ENCODE measurements around the gene CREG2. TPM values are rescaled to one million over a fixed set of nuclear protein-coding genes. Genes with fewer than 3 reads are reported as not detected.
"Not testable (repeated sequence)": the region's sequence is repeated elsewhere in the genome, so short reads cannot be mapped to it uniquely, and the experiment has no call there.

CREG2 gene
- total RNA-seq, 1 experiment from 2014 or later, result 1.3 TPM

DNA sequence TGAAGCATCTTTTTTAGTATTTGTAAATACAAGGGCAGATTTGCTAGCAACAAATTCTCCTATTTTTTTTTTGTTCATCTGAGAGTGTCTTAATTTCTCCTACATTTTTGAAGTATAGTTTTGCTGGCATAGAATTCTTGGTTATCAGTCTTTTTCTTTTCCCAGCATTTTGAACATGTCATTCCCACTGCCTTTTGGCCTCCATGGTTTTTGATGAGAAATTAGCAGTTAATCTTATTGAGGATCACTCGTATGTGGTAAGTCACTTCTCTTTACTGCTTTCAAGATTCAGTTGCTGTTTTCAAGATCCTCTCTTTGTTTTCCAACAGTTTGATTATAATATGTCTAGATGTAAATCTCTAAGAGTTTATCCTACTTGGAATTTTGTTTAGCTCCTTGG lies 61.9 kb downstream of the CREG2 start:
- Mint-ChIP-seq H3K4me3 (ENCODE audit: low read depth, unreplicated experiment) (no peak overlapping the region), H3K27me3 (ENCODE audit: unreplicated experiment) (no peaks in the 10 kb centered on the region), H3K27ac (ENCODE audit: unreplicated experiment) (no peak overlapping the region), H3K36me3 (ENCODE audit: insufficient read depth, unreplicated experiment) (no peaks in the 10 kb centered on the region), H3K9me3 (ENCODE audit: low read depth, unreplicated experiment) (no peaks in the 10 kb centered on the region), H3K4me1 (ENCODE audit: low read depth, unreplicated experiment) (no peaks in the 10 kb centered on the region)
- no TSS peak for BruUV-seq (replicated peaks)
- intact Hi-C loops (cut with micrococcal nuclease; ENCODE audit: unreplicated experiment), result no loop called here
- CTCF ChIA-PET, result no interaction called here
- TF ChIP-seq CTCF (IDR thresholded peaks at IDR 0.05; ENCODE audit: unreplicated experiment), result no peak
- no peak for DNase-seq

DNA sequence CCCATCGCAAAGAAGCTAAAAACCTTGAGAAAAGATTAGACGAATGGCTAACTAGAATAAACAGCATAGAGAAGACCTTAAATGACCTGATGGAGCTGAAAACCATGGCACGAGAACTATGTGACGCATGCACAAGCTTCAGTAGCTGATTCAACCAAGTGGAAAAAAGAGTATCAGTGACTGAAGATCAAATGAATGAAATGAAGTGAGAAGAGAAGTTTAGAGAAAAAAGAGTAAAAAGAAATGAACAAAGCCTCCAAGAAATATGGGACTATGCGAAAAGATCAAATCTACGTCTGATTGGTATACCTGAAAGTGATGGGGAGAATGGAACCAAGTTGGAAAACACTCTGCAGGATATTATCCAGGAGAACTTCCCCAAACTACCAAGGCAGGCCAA lies 70.7 kb downstream of the CREG2 start:
- BruUV-seq (replicated peaks); H3K9me3 Mint-ChIP-seq (ENCODE audit: low read depth, unreplicated experiment); H3K4me3 Mint-ChIP-seq (ENCODE audit: low read depth, unreplicated experiment); DNase-seq; H3K4me1 Mint-ChIP-seq (ENCODE audit: low read depth, unreplicated experiment); H3K27ac Mint-ChIP-seq (ENCODE audit: unreplicated experiment); intact Hi-C loops (cut with micrococcal nuclease; ENCODE audit: unreplicated experiment); H3K36me3 Mint-ChIP-seq (ENCODE audit: insufficient read depth, unreplicated experiment): not testable (repeated sequence)
- CTCF ChIA-PET, result interaction anchor here (0.6 kb wide), 1 partner anchor 99 kb away, joined by 3 read pairs; no protein-coding TSS in a partner anchor
- peaks cover 20% of the 10 kb centered on the region for H3K27me3 Mint-ChIP-seq (ENCODE audit: unreplicated experiment)

GRCh38 chr2:101311696-101312017 lies 75.6 kb downstream of the CREG2 start:
- CTCF ChIA-PET, result interaction anchor here (1.1 kb wide), 1 partner anchor 12 kb away, joined by 3 read pairs; no protein-coding TSS in a partner anchor
- Mint-ChIP-seq H3K27me3 (ENCODE audit: unreplicated experiment) (peaks cover 8% of the 10 kb centered on the region), H3K27ac (ENCODE audit: unreplicated experiment) (no peak overlapping the region), H3K4me3 (ENCODE audit: low read depth, unreplicated experiment) (no peak overlapping the region), H3K36me3 (ENCODE audit: insufficient read depth, unreplicated experiment) (peaks cover 26% of the 10 kb centered on the region), H3K4me1 (ENCODE audit: low read depth, unreplicated experiment) (peaks cover 17% of the 10 kb centered on the region), H3K9me3 (ENCODE audit: low read depth, unreplicated experiment) (no peaks in the 10 kb centered on the region)
- no peak for DNase-seq
- intact Hi-C loops (cut with micrococcal nuclease; ENCODE audit: unreplicated experiment), result no loop called here
- no peak for TF ChIP-seq CTCF (IDR thresholded peaks at IDR 0.05; ENCODE audit: unreplicated experiment)
- BruUV-seq (replicated peaks), result no TSS peak

DNA sequence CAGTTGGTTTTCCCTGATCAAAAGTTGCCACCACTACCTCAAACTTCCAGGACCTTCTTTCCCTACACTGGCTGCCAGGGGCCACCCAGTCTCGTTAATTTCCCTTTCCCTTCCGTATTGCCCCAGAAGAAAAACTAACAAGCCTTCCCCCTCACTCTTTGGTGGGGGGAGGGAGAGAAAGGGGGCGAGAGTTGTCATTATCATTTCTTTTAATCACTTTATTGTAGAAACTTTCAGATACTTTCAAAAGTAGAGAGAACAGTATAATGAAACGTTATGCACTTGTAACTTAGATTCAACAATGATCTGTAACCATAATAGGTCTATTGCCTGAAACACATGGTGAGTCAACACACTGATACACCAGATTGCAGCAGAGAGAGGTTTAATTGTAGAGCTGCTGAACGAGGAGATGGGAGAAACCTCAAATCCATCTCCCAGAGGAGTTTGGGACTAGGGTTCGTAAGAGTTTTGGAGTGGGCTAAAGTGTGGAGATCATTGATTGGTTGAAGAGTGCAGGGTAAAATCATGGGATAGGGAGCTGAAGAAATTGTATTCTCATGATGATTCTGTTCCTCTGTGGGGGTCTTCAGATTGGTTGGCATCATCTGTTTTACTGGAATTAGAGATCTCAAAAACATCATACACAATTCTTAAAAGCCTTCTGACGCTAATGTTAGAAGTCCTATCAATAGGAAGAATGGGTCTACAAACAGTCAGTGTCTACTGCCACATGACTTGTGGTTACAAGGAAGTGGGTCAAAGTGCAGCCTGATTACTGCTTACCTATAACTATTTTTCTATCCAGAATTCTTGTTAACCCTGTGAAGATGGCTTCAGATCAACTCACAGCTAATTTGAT lies 76.2 kb downstream of the CREG2 start:
- Mint-ChIP-seq H3K27ac (ENCODE audit: unreplicated experiment) (peak overlapping the region; percentile 40), H3K36me3 (ENCODE audit: insufficient read depth, unreplicated experiment) (peaks cover 30% of the 10 kb centered on the region), H3K4me3 (ENCODE audit: low read depth, unreplicated experiment) (peak overlapping the region; percentile 1), H3K27me3 (ENCODE audit: unreplicated experiment) (peaks cover 3% of the 10 kb centered on the region), H3K9me3 (ENCODE audit: low read depth, unreplicated experiment) (no peaks in the 10 kb centered on the region), H3K4me1 (ENCODE audit: low read depth, unreplicated experiment) (peaks cover 23% of the 10 kb centered on the region)
- TF ChIP-seq CTCF (IDR thresholded peaks at IDR 0.05; ENCODE audit: unreplicated experiment), result no peak
- intact Hi-C loops (cut with micrococcal nuclease; ENCODE audit: unreplicated experiment), result no loop called here
- no peak for DNase-seq
- BruUV-seq (replicated peaks), result no TSS peak
- CTCF ChIA-PET, result interaction anchor here (1.1 kb wide), 1 partner anchor 12 kb away, joined by 3 read pairs; no protein-coding TSS in a partner anchor

All from Calu3 (cell line).